ENCODE data around the gene RMDN3. TPM values are rescaled to one million over a fixed set of nuclear protein-coding genes. Genes with fewer than 3 reads are reported as not detected.
A peak's percentile ranks its signal among the peaks of the same experiment; 100 is the strongest.

The RMDN3 gene
- total RNA-seq, 4 donors from 2014 or later = 26.7 to 41.1 (median 39.1) TPM

DNA sequence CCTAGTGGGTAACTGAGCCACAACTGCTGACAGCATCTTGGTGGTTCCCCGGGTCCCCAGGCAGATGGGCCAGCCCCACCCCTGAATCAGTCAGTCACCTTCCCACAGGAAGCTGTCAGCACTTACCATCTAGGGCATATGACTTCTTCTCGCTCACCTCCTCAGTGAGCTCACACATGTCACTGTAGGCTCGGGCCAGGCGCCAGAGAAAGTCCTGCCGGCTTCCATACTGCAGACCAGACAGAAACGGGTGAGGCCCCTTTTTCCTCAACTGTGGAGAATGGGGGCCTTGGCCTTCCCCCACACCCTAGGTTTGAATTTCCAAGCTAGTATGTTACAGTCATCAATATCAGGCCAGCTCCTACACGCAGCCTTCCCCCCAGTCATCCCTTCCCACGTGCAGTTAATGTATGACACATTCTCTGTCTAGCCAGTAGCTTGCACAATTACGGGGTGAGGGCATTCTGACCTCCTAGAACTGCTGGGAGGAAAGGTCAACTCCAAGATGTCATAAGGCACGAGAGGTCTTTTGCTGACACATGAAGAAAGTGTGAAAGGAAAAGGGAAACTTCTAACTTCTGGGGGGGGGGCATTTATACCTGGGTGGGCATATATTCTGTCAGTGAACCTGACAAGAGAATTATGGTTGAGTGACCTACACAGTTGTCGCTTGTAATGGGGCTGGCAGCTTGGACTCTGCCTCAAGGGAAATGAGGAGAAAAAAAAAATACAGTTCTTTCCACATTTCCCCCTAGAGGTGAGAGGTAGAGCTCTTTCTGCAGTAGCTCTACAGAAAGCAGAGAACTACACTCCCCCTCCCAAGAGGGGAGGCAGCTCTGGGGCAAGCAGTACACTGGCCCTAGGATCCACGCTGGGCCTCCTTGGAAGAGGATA is 10.9 kb downstream of the RMDN3 start:
- Histone ChIP-seq H3K4me1 (peaks cover 0 to 4% (median 0%) of the 10 kb centered on the region in 4 donors), H3K36me3 (peaks cover 0 to 95% (median 0%) of the 10 kb centered on the region in 3 donors), H3K9me3 (no peaks in the 10 kb centered on the region), H3K27me3 (no peaks in the 10 kb centered on the region), H3K4me3 (no peak overlapping the region), H3K27ac (peak overlapping the region in 1 of 4 donors; percentile 29)
- WGBS, 2 donors = 58 to 70% methylated on average over 12 of the region's 12 CpGs
- no peak for TF ChIP-seq EP300 (IDR thresholded peaks at IDR 0.05)
- TF ChIP-seq CTCF (IDR thresholded peaks at IDR 0.05) = no peak
- no peak for TF ChIP-seq POLR2A (IDR thresholded peaks at IDR 0.05)
- no peak for DNase-seq (ENCODE audit: low spot score in 2 of 2)

DNA sequence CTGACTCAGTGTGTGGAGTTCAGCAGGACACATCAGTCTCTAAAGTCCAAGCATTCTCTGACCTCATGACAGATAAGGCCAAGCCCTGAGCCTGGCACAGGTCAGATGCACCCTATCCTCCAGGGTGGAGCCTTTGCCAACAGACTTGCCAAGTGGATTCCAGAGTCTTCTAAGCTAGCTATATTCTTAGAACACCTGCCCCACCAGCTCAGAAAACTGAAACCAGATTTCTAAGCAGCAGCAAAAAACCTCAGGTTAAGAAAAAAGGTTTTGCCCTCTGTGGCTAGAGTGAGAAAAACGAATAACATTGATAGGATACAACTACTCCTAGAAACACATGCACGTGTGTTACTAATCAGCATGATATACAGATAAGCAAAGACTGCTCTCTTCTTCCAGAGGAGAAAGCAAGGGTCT is 11.6 kb downstream of the RMDN3 start:
- no peak for TF ChIP-seq POLR2A (IDR thresholded peaks at IDR 0.05)
- no peak for TF ChIP-seq CTCF (IDR thresholded peaks at IDR 0.05)
- no peak for TF ChIP-seq EP300 (IDR thresholded peaks at IDR 0.05)
- Histone ChIP-seq H3K36me3 (peaks cover 0 to 95% (median 0%) of the 10 kb centered on the region in 3 donors), H3K4me1 (peaks cover 0 to 4% (median 0%) of the 10 kb centered on the region in 4 donors), H3K27me3 (no peaks in the 10 kb centered on the region), H3K9me3 (no peaks in the 10 kb centered on the region), H3K27ac (no peak overlapping the region), H3K4me3 (no peak overlapping the region)
- no peak for DNase-seq (ENCODE audit: low spot score in 2 of 2)
- WGBS, 2 donors = 64 to 73% methylated on average over 2 of the region's 2 CpGs

DNA sequence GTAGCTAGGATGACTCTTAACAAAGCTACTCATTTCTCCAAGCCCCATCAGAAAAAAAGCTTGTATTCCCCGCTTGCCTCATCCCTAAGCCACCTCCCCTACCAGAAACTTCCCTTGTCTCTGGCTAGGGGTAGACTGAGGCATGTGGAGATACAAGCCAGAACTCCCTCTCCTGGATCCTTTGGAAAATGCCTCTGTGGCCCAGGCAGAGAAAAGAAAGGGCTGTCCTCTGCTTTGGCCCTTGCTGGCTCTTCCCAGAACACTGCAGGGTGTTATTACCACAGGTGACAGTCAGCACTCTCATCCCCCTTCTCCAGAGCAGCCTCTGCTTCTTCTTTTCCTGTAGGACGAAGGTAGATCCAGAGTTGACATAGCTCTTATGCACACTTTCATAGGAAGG is 15.2 kb downstream of the RMDN3 start:
- Histone ChIP-seq H3K9me3 (no peaks in the 10 kb centered on the region), H3K4me1 (no peaks in the 10 kb centered on the region), H3K36me3 (peaks cover 0 to 97% (median 17%) of the 10 kb centered on the region in 3 donors), H3K4me3 (no peak overlapping the region), H3K27ac (no peak overlapping the region), H3K27me3 (no peaks in the 10 kb centered on the region)
- no peak for TF ChIP-seq CTCF (IDR thresholded peaks at IDR 0.05)
- TF ChIP-seq POLR2A (IDR thresholded peaks at IDR 0.05) = no peak
- TF ChIP-seq EP300 (IDR thresholded peaks at IDR 0.05) = no peak
- WGBS, 2 donors = 78 to 96% methylated on average over 2 of the region's 2 CpGs
- no peak for DNase-seq (ENCODE audit: low spot score in 2 of 2)

GRCh38 chr15:40739047-40739446 is 16.0 kb downstream of the RMDN3 start:
- H3K9me3 ChIP-seq = no peaks in the 10 kb centered on the region
- 34 to 39% methylated on average over 2 of the region's 2 CpGs for WGBS, 2 donors
- H3K4me3 ChIP-seq = no peak overlapping the region
- peaks cover 0 to 97% (median 17%) of the 10 kb centered on the region in 3 donors for H3K36me3 ChIP-seq
- H3K27ac ChIP-seq = no peak overlapping the region
- TF ChIP-seq CTCF (IDR thresholded peaks at IDR 0.05) = no peak
- no peak for TF ChIP-seq EP300 (IDR thresholded peaks at IDR 0.05)
- no peak for TF ChIP-seq POLR2A (IDR thresholded peaks at IDR 0.05)
- no peak for DNase-seq (ENCODE audit: low spot score in 2 of 2)
- no peaks in the 10 kb centered on the region for H3K4me1 ChIP-seq
- no peaks in the 10 kb centered on the region for H3K27me3 ChIP-seq

GRCh38 chr15:40737048-40737447 is 18.0 kb downstream of the RMDN3 start:
- Histone ChIP-seq H3K9me3 (no peaks in the 10 kb centered on the region), H3K4me1 (no peaks in the 10 kb centered on the region), H3K27ac (no peak overlapping the region), H3K36me3 (peaks cover 0 to 97% (median 17%) of the 10 kb centered on the region in 3 donors), H3K4me3 (no peak overlapping the region), H3K27me3 (no peaks in the 10 kb centered on the region)
- TF ChIP-seq EP300 (IDR thresholded peaks at IDR 0.05) (no peak), POLR2A (IDR thresholded peaks at IDR 0.05) (no peak), CTCF (IDR thresholded peaks at IDR 0.05) (no peak)
- 96 to 97% methylated on average over 3 of the region's 3 CpGs for WGBS, 2 donors
- DNase-seq (ENCODE audit: low spot score in 2 of 2) = no peak
